Thyroid gland (tissue), 4 donors: ENCODE results near the gene SEC63. TPM values are rescaled to one million over a fixed set of nuclear protein-coding genes. Genes with fewer than 3 reads are reported as not detected.
A peak's percentile ranks its signal among the peaks of the same experiment; 100 is the strongest.
"Not testable (repeated sequence)": the region's sequence is repeated elsewhere in the genome, so short reads cannot be mapped to it uniquely, and the experiment has no call there.

Experiments used
- DNase-seq, 2 donors: peaks; one replicate each; pipeline ENCODE4 v3.0.0-alpha.2; 2019
- H3K27ac ChIP-seq, 3 donors: fragments of 200-600 bp; sonication (generic); 1 replicate in 2 of 3; 2 replicates in 1 of 3; pipeline ENCODE4 v1.5.1; 2016 to 2019; ENCODE audit warnings: mild to moderate bottlenecking in 1 of 3, moderate library complexity in 1 of 3
- H3K27me3 ChIP-seq: fragments of 200-600 bp; sonication (generic); one replicate; pipeline ENCODE4 v1.5.1; 2019
- H3K36me3 ChIP-seq, 2 donors: fragments of 200-600 bp; sonication (generic); one replicate each; pipeline ENCODE4 v1.5.1; 2016 to 2019
- H3K4me1 ChIP-seq, 2 donors: fragments of 200-600 bp; sonication (generic); one replicate each; pipeline ENCODE4 v1.5.1; 2017 to 2019
- H3K4me3 ChIP-seq, 3 donors: fragments of 200-600 bp; sonication (generic); replicated peaks in 1 of 3; 1 replicate in 2 of 3; 2 replicates in 1 of 3; pipeline ENCODE4 v1.5.1; 2016; ENCODE audit warnings: mild to moderate bottlenecking in 1 of 3
- H3K9me3 ChIP-seq: fragments of 200-600 bp; sonication (generic); one replicate; pipeline ENCODE4 v1.5.1; 2017
- POLR2A ChIP-seq, 2 donors: fragments of 450-650 bp; IDR thresholded peaks; one replicate each; pipeline ENCODE4 v1.6.1; 2017; ENCODE audit warnings: antibody characterized with exemption in 2 of 2, mild to moderate bottlenecking in 2 of 2, moderate library complexity in 1 of 2
- WGBS, 2 donors: methylation state at CpG; one replicate each; pipeline ENCODE4 v1.1.5; 2017; 5-methylcytosine and 5-hydroxymethylcytosine counted together
- intact Hi-C: fragments of 100-400 bp; cut with DNase I; formaldehyde crosslinking; loops from one replicate; pipeline ENCODE4 v1.15.1; 2023
- total RNA-seq, 4 donors: library from RNA; depleted of rRNA; stranded (reverse); fragments of >200 nt; gene quantifications; one replicate each; pipeline ENCODE4 v1.2.3, GENCODE V29; 2016
- TF ChIP-seq, protein P1 (sequence below), 6 experiments: fragments of 200-600 bp in 3 of 6; fragments of 450-650 bp in 3 of 6; sonication (generic) in 3 of 6; IDR thresholded peaks; one replicate each; pipeline ENCODE4 v1.5.1; 2016 to 2019; ENCODE audit warnings: antibody characterized with exemption in 6 of 6, mild to moderate bottlenecking in 2 of 6, inconsistent platforms in 1 of 6, moderate library complexity in 1 of 6

Gene SEC63
- total RNA-seq, 4 donors from 2014 or later: 47.1 to 95.5 (median 68.3) TPM

GRCh38 chr6:108001696-108002231 lies 43.8 kb upstream of the SEC63 start:
- intact Hi-C loops: no loop called here
- Histone ChIP-seq H3K27ac (peak overlapping the region in 2 of 3 donors; percentile 60 to 76), H3K4me3 (no peak overlapping the region), H3K36me3 (no peaks in the 10 kb centered on the region), H3K9me3 (no peaks in the 10 kb centered on the region), H3K4me1 (peaks cover 4 to 12% of the 10 kb centered on the region in 2 donors), H3K27me3 (no peaks in the 10 kb centered on the region)
- DNase-seq: no peak
- TF ChIP-seq, protein P1, sequence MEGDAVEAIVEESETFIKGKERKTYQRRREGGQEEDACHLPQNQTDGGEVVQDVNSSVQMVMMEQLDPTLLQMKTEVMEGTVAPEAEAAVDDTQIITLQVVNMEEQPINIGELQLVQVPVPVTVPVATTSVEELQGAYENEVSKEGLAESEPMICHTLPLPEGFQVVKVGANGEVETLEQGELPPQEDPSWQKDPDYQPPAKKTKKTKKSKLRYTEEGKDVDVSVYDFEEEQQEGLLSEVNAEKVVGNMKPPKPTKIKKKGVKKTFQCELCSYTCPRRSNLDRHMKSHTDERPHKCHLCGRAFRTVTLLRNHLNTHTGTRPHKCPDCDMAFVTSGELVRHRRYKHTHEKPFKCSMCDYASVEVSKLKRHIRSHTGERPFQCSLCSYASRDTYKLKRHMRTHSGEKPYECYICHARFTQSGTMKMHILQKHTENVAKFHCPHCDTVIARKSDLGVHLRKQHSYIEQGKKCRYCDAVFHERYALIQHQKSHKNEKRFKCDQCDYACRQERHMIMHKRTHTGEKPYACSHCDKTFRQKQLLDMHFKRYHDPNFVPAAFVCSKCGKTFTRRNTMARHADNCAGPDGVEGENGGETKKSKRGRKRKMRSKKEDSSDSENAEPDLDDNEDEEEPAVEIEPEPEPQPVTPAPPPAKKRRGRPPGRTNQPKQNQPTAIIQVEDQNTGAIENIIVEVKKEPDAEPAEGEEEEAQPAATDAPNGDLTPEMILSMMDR (IDR thresholded peaks at IDR 0.05): no peak
- TF ChIP-seq POLR2A (IDR thresholded peaks at IDR 0.05): no peak
- 92 to 97% methylated on average over 7 of the region's 7 CpGs for WGBS, 2 donors

DNA sequence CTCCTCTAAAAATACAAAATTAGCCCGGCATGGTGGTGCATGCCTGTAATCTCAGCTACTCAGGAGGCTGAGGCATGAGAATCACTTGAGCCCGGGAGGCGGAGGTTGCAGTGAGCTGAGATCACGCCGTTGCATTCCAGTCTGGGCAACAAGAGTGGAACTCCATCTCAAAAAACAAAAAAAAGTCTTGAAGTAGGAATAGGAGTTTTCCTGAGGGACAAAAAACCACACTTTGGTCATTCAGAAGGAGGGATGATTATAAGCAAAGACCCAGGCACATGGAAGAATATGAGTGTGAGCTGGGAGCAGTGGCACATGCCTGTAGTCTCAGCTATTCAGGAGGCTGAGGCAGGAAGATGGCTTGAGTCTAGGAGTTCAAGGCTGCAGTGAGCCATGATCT lies 42.3 kb upstream of the SEC63 start:
- DNase-seq, H3K4me3 ChIP-seq, H3K27ac ChIP-seq, intact Hi-C loops, H3K36me3 ChIP-seq, H3K27me3 ChIP-seq, H3K9me3 ChIP-seq: not testable (repeated sequence)
- WGBS, 2 donors: 92% methylated on average over 5 of the region's 5 CpGs
- peaks cover 4 to 12% of the 10 kb centered on the region in 2 donors for H3K4me1 ChIP-seq

DNA sequence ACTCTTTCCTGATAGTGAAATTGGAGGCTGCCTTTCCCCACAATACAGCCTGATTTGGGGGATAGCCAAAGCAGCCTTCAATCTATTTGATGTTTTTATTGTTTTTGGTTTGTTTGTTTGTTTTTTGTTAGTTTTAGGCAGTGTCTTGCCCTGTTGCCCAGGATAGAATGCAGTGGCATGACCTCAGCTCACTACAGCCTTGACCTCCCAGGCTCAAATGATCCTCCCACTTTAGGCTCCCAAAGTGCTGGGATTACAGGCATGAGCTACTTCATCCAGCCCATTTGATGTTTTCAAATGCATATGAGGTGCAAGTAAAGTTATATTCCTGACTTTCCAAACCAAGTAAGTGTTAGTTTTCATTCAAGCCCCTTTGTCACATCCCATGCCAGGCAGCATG lies 41.3 kb upstream of the SEC63 start:
- TF ChIP-seq POLR2A (IDR thresholded peaks at IDR 0.05): no peak
- TF ChIP-seq, protein P1 (IDR thresholded peaks at IDR 0.05): no peak
- Histone ChIP-seq H3K27me3 (no peaks in the 10 kb centered on the region), H3K4me1 (peaks cover 4 to 12% of the 10 kb centered on the region in 2 donors), H3K4me3 (no peak overlapping the region), H3K27ac (no peak overlapping the region), H3K9me3 (no peaks in the 10 kb centered on the region), H3K36me3 (no peaks in the 10 kb centered on the region)
- DNase-seq: no peak
- intact Hi-C loops: no loop called here

DNA sequence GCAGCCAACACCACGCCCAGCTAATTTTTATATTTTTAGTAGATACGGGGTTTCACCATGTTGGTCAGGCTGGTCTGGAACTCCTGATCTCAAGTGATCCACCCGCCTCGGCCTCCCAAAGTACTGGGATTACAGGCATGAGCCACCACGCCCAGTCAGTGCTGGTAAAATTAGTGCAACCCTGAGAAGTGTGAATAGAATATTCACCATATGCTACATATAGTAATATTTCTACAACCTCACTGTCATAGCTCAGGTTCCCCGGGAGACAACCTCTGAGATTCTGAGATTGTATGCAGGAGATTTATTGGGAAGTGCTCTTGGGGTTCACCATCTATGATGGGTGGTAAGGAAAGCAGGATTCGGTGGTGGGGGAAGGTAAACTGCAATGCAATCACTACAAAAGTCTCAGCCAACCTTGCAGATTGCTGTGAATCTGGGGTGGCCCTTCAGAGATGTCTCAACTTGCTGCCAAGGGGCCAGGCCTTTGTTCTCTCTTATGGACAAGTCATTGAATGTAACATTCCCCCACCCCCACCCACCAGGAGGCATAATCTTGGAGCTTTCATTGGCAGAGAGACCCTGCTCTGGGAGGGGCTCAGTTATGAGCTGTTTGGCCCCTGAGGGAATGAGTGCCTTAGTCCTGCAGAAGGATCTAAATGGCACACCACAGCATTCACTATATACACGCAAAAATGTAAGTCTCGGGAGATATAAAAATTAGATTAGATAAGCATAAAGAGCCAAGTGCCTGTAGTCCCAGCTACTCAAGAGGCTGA lies 34.0 kb upstream of the SEC63 start:
- intact Hi-C loops: no loop called here
- H3K4me3 ChIP-seq: no peak overlapping the region
- 90 to 91% methylated on average over 9 of the region's 9 CpGs for WGBS, 2 donors
- no peaks in the 10 kb centered on the region for H3K4me1 ChIP-seq
- TF ChIP-seq POLR2A (IDR thresholded peaks at IDR 0.05): no peak
- TF ChIP-seq, protein P1 (IDR thresholded peaks at IDR 0.05): no peak
- no peaks in the 10 kb centered on the region for H3K27me3 ChIP-seq
- DNase-seq: no peak
- no peak overlapping the region for H3K27ac ChIP-seq
- H3K36me3 ChIP-seq: no peaks in the 10 kb centered on the region
- no peaks in the 10 kb centered on the region for H3K9me3 ChIP-seq

DNA sequence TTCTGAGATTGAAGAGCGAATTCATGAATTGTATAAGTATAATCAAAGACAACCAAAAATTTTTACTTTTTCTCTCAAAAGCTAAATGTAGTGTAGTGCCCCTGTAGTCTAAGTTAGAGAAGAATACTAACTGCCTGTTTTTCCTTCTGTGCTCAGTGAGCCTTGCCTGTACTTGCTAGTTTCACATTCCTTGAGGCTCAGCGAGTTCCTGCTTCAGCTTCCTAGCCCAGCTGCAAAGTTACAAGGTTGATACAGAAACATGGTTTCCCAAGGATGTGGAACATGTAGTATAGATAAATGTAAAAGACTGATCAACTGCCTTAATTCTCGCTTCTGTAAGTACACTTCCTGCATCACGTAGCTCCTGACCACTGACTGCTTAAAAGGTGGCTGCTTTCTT lies 33.1 kb upstream of the SEC63 start:
- no peak overlapping the region for H3K27ac ChIP-seq
- peak in 1 of 2 donors; percentile 24 for DNase-seq
- no peaks in the 10 kb centered on the region for H3K36me3 ChIP-seq
- TF ChIP-seq POLR2A (IDR thresholded peaks at IDR 0.05): no peak
- TF ChIP-seq, protein P1 (IDR thresholded peaks at IDR 0.05): no peak
- no peaks in the 10 kb centered on the region for H3K4me1 ChIP-seq
- intact Hi-C loops: no loop called here
- 69 to 78% methylated on average over 4 of the region's 4 CpGs for WGBS, 2 donors
- H3K4me3 ChIP-seq: no peak overlapping the region
- no peaks in the 10 kb centered on the region for H3K9me3 ChIP-seq
- H3K27me3 ChIP-seq: no peaks in the 10 kb centered on the region

DNA sequence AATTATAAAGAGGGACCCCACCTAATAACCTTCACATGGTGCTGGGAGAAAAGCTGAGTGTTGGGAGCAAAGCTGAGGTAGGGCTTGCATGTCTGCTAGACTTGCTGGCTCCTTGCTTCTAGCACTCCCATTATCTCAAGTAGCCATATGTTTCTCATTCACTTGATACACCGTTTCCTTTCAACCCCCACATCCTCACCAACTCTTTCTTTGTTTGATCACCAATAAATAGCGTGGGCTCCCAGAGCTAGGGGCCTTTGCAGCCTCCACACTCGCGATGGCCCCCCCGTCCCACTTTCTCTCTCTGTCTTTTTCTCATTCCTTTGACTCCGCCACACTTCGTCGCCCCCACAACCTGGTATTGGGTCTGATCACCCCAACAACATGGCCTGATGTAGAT lies 32.6 kb upstream of the SEC63 start:
- H3K9me3 ChIP-seq, H3K27me3 ChIP-seq, intact Hi-C loops, DNase-seq, H3K36me3 ChIP-seq, H3K27ac ChIP-seq, H3K4me1 ChIP-seq, H3K4me3 ChIP-seq: not testable (repeated sequence)
- 75 to 77% methylated on average over 8 of the region's 8 CpGs for WGBS, 2 donors
